ENCODE measurements around the gene ST6GAL1.

DNA sequence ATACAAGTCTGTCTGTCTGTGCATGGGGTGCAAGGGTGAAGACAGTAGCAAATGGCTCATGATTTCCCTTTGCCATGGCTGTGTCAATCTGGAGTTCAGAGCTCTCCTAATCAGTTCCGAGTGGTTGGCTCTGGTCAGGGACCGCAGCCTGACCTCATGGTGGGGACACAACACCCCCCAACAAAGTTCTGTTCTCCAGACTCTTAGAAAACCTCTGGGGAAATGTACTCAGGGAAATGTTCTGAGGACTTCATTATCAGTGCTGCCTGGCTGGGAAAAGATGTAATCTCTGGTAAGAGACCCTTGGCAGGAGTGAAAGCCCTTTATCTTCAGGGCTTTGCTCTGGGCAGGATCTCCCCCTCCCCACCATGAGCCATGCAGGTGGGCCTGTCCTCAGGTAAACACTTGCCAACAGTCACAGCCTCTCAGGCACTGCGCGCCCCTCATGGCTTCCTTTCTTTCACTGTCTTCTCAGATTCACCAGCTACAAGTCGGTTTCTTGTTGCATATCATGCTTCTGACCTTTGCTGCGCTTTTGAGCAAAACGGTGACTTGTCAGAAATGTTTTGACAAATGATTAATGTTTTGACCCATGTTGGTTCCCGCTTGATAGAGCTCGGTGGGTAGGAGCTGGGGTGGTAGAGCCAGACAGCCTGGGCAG, 95.5 kb downstream of the ST6GAL1 start:
- TF ChIP-seq, protein P1, sequence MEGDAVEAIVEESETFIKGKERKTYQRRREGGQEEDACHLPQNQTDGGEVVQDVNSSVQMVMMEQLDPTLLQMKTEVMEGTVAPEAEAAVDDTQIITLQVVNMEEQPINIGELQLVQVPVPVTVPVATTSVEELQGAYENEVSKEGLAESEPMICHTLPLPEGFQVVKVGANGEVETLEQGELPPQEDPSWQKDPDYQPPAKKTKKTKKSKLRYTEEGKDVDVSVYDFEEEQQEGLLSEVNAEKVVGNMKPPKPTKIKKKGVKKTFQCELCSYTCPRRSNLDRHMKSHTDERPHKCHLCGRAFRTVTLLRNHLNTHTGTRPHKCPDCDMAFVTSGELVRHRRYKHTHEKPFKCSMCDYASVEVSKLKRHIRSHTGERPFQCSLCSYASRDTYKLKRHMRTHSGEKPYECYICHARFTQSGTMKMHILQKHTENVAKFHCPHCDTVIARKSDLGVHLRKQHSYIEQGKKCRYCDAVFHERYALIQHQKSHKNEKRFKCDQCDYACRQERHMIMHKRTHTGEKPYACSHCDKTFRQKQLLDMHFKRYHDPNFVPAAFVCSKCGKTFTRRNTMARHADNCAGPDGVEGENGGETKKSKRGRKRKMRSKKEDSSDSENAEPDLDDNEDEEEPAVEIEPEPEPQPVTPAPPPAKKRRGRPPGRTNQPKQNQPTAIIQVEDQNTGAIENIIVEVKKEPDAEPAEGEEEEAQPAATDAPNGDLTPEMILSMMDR (conservative IDR thresholded peaks at IDR 0.05), result no peak
- TF ChIP-seq ZFX (IDR thresholded peaks at IDR 0.05), result no peak
